Measurements from ENCODE around the gene ZFAND2A.

- TF ChIP-seq CTCF (conservative IDR thresholded peaks at IDR 0.05; ENCODE audit: low read depth, low read length) (no peak), EZH2 (IDR thresholded peaks at IDR 0.05; ENCODE audit: low read length, unreplicated experiment) (no peak)
Observed at GRCh38 chr7:1181640-1182039, 21.6 kb upstream of the ZFAND2A start.
